Measurements from ENCODE around the gene BAIAP2L2.

- TF ChIP-seq CTCF (IDR thresholded peaks at IDR 0.05) (no peak), POLR2AphosphoS5 (IDR thresholded peaks at IDR 0.05) (no peak), POLR2A (IDR thresholded peaks at IDR 0.05) (no peak)
Observed at GRCh38 chr22:38151126-38151500, 40.6 kb upstream of the BAIAP2L2 start.

Measured in prostate gland (tissue), 2 donors.